NT2/D1 (cell line): ENCODE data around the gene TAF1C.

Experiments used
- DNase-seq: peaks from one replicate; pipeline ENCODE4 v3.0.0-alpha.2; 2011; ENCODE audit warnings: low read depth, low spot score
- H3K27me3 ChIP-seq: 2 replicates; pipeline ENCODE4 v1.6.0; 2011; ENCODE audit warnings: mild to moderate bottlenecking; ENCODE audit not compliant: insufficient read length, insufficient read depth
- H3K36me3 ChIP-seq: 2 replicates; pipeline ENCODE4 v1.6.1; 2011; ENCODE audit warnings: mild to moderate bottlenecking, low read length, mixed read lengths; ENCODE audit not compliant: insufficient read depth, insufficient read length
- H3K4me1 ChIP-seq: 2 replicates; pipeline ENCODE4 v1.5.1; 2011; ENCODE audit not compliant: insufficient read depth, insufficient read length
- H3K4me3 ChIP-seq: 2 replicates; pipeline ENCODE4 v1.5.1; 2011; ENCODE audit warnings: low read depth; ENCODE audit not compliant: insufficient read length
- H3K9ac ChIP-seq: 2 replicates; pipeline ENCODE4 v1.6.0; 2011; ENCODE audit warnings: low read depth; ENCODE audit not compliant: insufficient read length
- H3K9me3 ChIP-seq: 2 replicates; pipeline ENCODE4 v1.5.1; 2011; ENCODE audit warnings: mild to moderate bottlenecking, low read length; ENCODE audit not compliant: insufficient read depth
- SUZ12 ChIP-seq: IDR thresholded peaks from 2 replicates; pipeline ENCODE4 v1.6.1; 2011; ENCODE audit not compliant: insufficient read length, insufficient read depth; ENCODE audit errors: extremely low read depth
- YY1 ChIP-seq: IDR thresholded peaks from 2 replicates; pipeline ENCODE4 v1.6.1; 2011; ENCODE audit not compliant: insufficient read length, insufficient read depth
- ZNF274 ChIP-seq: IDR thresholded peaks from 2 replicates; pipeline ENCODE4 v1.6.1; 2011; ENCODE audit warnings: mild to moderate bottlenecking, low read depth, low read length

TAF1C gene

GRCh38 chr16:84153660-84154214, 33.1 kb downstream of the TAF1C start:
- H3K9ac ChIP-seq: no peak overlapping the region
- TF ChIP-seq YY1 (no peak), ZNF274 (no peak), SUZ12 (no peak)

GRCh38 chr16:84150926-84151325, 35.9 kb downstream of the TAF1C start:
- Histone ChIP-seq H3K27me3 (peaks cover 10% of the 10 kb centered on the region), H3K4me3 (no peak overlapping the region), H3K36me3 (no peaks in the 10 kb centered on the region), H3K9me3 (no peaks in the 10 kb centered on the region), H3K4me1 (peaks cover 4% of the 10 kb centered on the region), H3K9ac (peak overlapping the region; percentile 5)
- TF ChIP-seq ZNF274 (no peak), YY1 (no peak), SUZ12 (no peak)
- DNase-seq: no peak

More at GRCh38 chr16:84153660-84154214, 33.1 kb downstream of the TAF1C start:
- Histone ChIP-seq H3K36me3 (no peaks in the 10 kb centered on the region), H3K9me3 (no peaks in the 10 kb centered on the region), H3K4me1 (peaks cover 4% of the 10 kb centered on the region), H3K27me3 (no peaks in the 10 kb centered on the region), H3K4me3 (no peak overlapping the region)
- DNase-seq: no peak

- no peak for TF ChIP-seq YY1
- no peak for TF ChIP-seq ZNF274
- H3K4me1 ChIP-seq: no peaks in the 10 kb centered on the region
- H3K27me3 ChIP-seq: peaks cover 17% of the 10 kb centered on the region
- peak within 1 kb of the TSS; percentile 93 for H3K9ac ChIP-seq
- H3K4me3 ChIP-seq: peak within 1 kb of the TSS; percentile 62
- DNase-seq: peak; percentile 83
- H3K36me3 ChIP-seq: no peaks in the 10 kb centered on the region
- H3K9me3 ChIP-seq: peaks cover 11% of the 10 kb centered on the region; the same call in 1 of the 2 replicates
Measured at GRCh38 chr16:84144859-84145639, 41.8 kb downstream of the TAF1C start, which contains the start of the genes DNAAF1 and HSDL1. Gene DNAAF1 (plus strand): TSS chr16:84145308. CDS start chr16:84145441, 133 bp downstream. Gene HSDL1 (minus strand): TSS chr16:84145177. CDS start chr16:84131321, 13,856 bp downstream.

- H3K4me3 ChIP-seq: peak overlapping the region; percentile 62
- DNase-seq: no peak
- TF ChIP-seq ZNF274 (no peak), YY1 (no peak), SUZ12 (no peak)
- H3K4me1 ChIP-seq: no peaks in the 10 kb centered on the region
- no peaks in the 10 kb centered on the region for H3K36me3 ChIP-seq
- peaks cover 11% of the 10 kb centered on the region; the same call in 1 of the 2 replicates for H3K9me3 ChIP-seq
- peaks cover 17% of the 10 kb centered on the region for H3K27me3 ChIP-seq
- H3K9ac ChIP-seq: peak overlapping the region; percentile 93
Measured at GRCh38 chr16:84144209-84144858, 42.5 kb downstream of the TAF1C start.

- H3K27me3 ChIP-seq: peaks cover 17% of the 10 kb centered on the region
- no peak for DNase-seq
- peaks cover 11% of the 10 kb centered on the region; the same call in 1 of the 2 replicates for H3K9me3 ChIP-seq
- H3K4me3 ChIP-seq: peak overlapping the region; percentile 62
- no peaks in the 10 kb centered on the region for H3K36me3 ChIP-seq
- no peak for TF ChIP-seq ZNF274
- TF ChIP-seq YY1: no peak
- TF ChIP-seq SUZ12: no peak
- H3K4me1 ChIP-seq: no peaks in the 10 kb centered on the region
- peak overlapping the region; percentile 93 for H3K9ac ChIP-seq
Measured at GRCh38 chr16:84143784-84144199, 43.1 kb downstream of the TAF1C start.

GRCh38 chr16:84143081-84143480, 43.8 kb downstream of the TAF1C start:
- Histone ChIP-seq H3K9ac (no peak overlapping the region), H3K9me3 (peaks cover 11% of the 10 kb centered on the region; the same call in 1 of the 2 replicates), H3K27me3 (peaks cover 17% of the 10 kb centered on the region), H3K4me3 (no peak overlapping the region), H3K36me3 (no peaks in the 10 kb centered on the region), H3K4me1 (no peaks in the 10 kb centered on the region)
- DNase-seq: no peak
- TF ChIP-seq ZNF274 (no peak), SUZ12 (no peak), YY1 (no peak)
